Measurements from ENCODE around the gene GALE.

DNA sequence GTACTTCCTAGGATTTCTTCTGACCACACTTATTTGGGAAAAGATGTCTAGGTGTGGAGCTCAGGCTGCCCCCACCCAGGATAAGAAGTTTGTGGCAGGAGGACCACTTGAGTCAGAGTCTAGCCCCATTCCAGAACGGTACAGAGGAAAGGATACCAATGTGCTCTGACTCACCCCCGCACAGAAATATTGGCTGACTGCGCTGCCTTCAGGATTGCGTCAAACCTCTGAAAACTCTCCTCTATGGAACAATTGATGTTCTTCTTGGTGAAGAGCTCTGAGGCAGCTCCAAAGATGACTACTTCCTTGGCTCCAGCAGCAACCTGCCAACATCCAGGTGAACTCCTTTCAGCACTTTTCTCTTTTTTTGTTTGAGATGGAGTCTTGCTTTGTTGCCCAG is 13.5 kb upstream of the GALE start:
- TF ChIP-seq EZH2 (IDR thresholded peaks at IDR 0.05) (no peak), POLR2AphosphoS5 (IDR thresholded peaks at IDR 0.05; ENCODE audit: borderline replicate concordance, low read depth, low read length) (no peak)

Measured in SK-N-MC (cell line).